Retinal pigment epithelial cell (primary cell): Measurements from ENCODE around the gene ZIC5.

ENCODE experiments used
- DNase-seq: peaks from one replicate; pipeline ENCODE4 v3.0.0-alpha.2; 2010; ENCODE audit warnings: low read depth
- H3K4me3 ChIP-seq: 2 replicates; pipeline ENCODE4 v1.5.1; 2011; ENCODE audit warnings: mild to moderate bottlenecking, low read length, control low read depth, moderate library complexity
- TF ChIP-seq, protein P1 (sequence below): conservative IDR thresholded peaks from 2 replicates; pipeline ENCODE4 v1.5.1; 2011; ENCODE audit warnings: low read depth, low read length, control low read depth, inconsistent platforms

ZIC5 gene

DNA sequence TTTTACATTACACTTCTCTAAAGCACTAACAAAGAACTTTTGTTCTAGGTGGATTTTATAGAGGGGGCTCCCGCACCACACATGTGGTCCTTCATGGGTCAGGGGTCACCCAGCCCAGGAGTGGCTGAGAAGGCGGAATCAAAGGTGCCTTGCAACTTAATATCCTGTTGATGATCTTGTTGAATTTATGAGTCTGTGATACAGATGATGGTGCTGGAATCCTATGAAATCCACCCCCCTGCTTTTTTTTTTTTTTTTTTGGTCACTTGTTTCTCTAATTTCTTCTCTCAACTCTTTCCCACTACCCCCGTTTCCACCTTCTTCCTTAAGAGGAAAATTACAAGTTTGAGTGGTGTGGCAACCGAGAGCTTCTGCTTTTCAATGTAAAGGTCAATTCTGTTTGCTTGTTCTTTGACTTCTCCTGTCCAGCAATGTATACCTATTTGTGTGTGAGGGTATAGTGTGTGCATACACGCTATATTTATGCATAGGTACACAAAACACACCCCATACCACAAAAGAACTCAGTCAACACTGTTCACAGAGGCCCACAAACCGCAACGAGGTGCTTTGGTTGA, 5.9 kb upstream of the ZIC5 start:
- no peak for DNase-seq
- TF ChIP-seq, protein P1, sequence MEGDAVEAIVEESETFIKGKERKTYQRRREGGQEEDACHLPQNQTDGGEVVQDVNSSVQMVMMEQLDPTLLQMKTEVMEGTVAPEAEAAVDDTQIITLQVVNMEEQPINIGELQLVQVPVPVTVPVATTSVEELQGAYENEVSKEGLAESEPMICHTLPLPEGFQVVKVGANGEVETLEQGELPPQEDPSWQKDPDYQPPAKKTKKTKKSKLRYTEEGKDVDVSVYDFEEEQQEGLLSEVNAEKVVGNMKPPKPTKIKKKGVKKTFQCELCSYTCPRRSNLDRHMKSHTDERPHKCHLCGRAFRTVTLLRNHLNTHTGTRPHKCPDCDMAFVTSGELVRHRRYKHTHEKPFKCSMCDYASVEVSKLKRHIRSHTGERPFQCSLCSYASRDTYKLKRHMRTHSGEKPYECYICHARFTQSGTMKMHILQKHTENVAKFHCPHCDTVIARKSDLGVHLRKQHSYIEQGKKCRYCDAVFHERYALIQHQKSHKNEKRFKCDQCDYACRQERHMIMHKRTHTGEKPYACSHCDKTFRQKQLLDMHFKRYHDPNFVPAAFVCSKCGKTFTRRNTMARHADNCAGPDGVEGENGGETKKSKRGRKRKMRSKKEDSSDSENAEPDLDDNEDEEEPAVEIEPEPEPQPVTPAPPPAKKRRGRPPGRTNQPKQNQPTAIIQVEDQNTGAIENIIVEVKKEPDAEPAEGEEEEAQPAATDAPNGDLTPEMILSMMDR = no peak
- H3K4me3 ChIP-seq = no peak overlapping the region

DNA sequence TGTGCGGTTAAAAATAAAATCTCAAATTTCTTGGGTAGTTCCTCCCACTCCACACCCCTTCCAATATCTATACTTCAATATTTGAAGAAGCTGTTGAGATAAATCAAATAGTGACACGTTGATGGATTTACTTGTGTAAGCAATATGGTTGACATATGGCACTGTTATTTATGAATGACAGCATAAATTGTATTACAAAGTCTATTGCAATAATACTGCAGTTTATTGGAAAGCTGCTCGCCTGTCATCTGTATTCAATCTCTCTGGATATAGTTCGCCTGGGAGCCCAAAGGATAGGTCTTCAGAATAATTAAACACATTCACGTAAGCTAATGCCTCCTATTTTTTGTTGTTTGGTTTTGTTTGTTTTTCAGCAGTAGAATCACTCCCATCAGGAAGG, 5.0 kb upstream of the ZIC5 start:
- TF ChIP-seq, protein P1 = no peak
- H3K4me3 ChIP-seq = no peak overlapping the region
- DNase-seq = no peak

DNA sequence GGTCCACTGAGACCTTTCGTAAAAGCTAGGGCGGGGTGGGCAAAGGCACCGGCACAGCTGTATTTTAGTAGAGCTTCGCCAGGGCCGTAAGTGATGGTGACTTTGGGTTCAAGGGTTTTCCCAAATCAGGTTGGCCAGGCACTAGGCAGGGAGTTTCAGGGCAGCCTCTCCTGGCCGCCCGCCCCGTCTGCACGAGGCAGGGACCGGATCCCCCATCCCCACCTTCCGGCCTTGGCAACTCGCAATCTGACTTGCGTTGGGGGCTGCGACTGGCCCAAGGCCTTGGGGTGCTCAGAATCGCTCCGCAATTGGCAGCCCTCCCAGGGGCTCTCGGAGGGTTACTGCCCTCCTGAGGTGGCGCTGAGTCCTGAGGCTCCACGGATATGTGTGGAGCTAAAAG, 4.1 kb upstream of the ZIC5 start:
- no peak for DNase-seq
- no peak overlapping the region for H3K4me3 ChIP-seq
- TF ChIP-seq, protein P1 = no peak

DNA sequence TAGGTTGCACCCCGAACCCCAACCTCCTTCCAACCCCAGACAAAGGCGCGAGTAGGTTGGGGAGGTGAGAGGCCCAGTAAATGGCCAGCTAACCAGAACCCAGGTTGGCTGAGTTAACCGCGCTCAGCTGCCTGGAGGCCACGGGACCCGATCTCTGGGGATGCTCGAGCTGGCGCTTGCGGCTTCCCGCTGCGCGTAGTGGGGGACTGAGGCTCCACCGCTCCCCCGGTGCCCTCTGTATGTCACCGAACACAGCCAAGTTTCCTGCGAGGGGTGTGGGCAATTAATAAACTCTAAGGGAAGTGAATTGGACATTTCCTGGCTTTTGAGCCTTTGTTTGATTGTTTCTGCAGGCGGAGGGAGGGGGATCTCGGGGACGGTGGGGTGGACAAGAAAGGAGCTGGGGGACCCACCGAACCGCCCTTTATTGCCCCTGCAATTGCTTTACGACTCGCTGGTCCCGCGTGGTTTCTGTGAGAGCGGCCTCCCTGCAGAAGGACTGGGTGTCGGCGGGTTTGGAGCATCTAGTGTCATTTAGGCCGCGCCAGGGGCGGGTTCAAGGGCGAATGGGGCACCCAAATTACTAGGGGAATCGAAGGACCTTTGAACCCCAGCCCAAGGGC, 3.5 kb upstream of the ZIC5 start:
- TF ChIP-seq, protein P1 = no peak
- no peak overlapping the region for H3K4me3 ChIP-seq

DNA sequence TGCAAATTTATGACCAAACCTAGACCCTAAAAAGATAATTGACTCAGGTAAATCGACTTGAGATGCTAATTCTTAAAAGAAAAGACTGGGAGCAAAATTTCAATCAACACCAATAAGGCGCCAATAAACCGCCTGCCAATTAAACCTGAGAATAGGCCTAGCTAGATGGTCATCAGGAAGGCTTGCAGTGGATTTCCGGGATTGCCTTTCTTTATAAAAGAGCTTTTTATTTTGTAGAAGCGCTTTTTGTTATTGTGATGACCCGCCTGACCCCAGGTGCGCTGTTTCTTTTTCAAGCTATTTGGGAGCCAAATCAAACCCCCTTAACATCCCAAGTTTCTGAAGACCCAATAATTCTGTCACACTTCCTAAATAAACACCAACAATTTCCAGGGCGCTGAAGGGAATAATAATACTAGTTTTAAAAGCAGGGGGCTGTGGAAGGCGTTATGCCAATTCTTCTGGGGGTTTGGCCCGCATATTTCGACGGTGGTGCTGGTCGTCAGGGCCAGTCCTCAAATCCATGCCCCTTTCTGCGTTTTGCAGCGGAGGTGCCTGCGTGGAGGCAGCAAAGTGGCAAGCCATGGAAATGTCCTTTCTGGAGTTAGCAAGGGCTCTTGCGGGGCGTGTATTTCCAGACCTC, 2.9 kb upstream of the ZIC5 start:
- H3K4me3 ChIP-seq = no peak overlapping the region
- DNase-seq = no peak
- TF ChIP-seq, protein P1 = no peak

More for the DNA sequence above, 3.5 kb upstream of the ZIC5 start:
- no peak for DNase-seq

DNA sequence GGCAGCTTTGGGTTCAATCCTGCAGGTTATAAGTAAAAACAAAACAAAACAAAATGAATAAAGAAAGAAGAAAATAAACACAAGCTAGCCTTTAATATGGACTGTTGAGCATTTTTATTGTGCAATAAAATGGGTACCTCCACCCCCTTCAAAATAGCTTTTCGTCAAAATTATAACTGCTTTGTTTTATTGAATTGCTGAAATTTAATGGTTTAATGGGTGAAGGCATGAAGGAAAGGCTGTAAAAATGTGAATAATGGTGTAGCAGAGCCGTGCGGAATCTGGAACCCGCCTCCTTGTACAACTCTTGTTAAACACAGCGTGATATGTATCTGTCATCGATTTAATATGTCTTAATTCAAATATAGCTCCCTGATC, 2.2 kb upstream of the ZIC5 start:
- no peak for DNase-seq
- TF ChIP-seq, protein P1 = no peak
- no peak overlapping the region for H3K4me3 ChIP-seq
